Activated gamma-delta T cell (primary cell): Measurements from ENCODE around the gene RABEPK.
A peak's percentile ranks its signal among the peaks of the same experiment; 100 is the strongest.
"Not testable (repeated sequence)": the region's sequence is repeated elsewhere in the genome, so short reads cannot be mapped to it uniquely, and the experiment has no call there.

Experiments
- DNase-seq: peaks from one replicate; lab custom pipeline; 2025; lab: John Stamatoyannopoulos, UW

The RABEPK gene

GRCh38 chr9:125246261-125246667 lies 45.9 kb downstream of the RABEPK start:
- no peak for DNase-seq

- no peak for DNase-seq
These were observed 53.9 kb downstream of the RABEPK start for GRCh38 chr9:125254231-125254630.

GRCh38 chr9:125255781-125256391 lies 55.5 kb downstream of the RABEPK start:
- no peak for DNase-seq

- no peak for DNase-seq
These were observed 57.9 kb downstream of the RABEPK start for GRCh38 chr9:125258160-125258785.

- DNase-seq: no peak
These were observed 58.6 kb downstream of the RABEPK start for GRCh38 chr9:125258832-125259534.

GRCh38 chr9:125260561-125260960 lies 60.2 kb downstream of the RABEPK start:
- DNase-seq: no peak

- DNase-seq: peak; percentile 85
These were observed 61.4 kb downstream of the RABEPK start, which contains the start of gene GAPVD1 for GRCh38 chr9:125261501-125262293. TSS of gene GAPVD1 (plus strand) at chr9:125261826. CDS start at chr9:125298922, 37,096 bp downstream.

GRCh38 chr9:125262294-125262991 lies 62.1 kb downstream of the RABEPK start:
- DNase-seq: no peak

GRCh38 chr9:125264068-125264467 lies 63.7 kb downstream of the RABEPK start:
- DNase-seq: not testable (repeated sequence)

GRCh38 chr9:125268394-125269013 lies 68.2 kb downstream of the RABEPK start:
- DNase-seq: no peak

- DNase-seq: no peak
These were observed 68.7 kb downstream of the RABEPK start for GRCh38 chr9:125269014-125269397.

GRCh38 chr9:125271081-125271480 lies 70.7 kb downstream of the RABEPK start:
- no peak for DNase-seq

GRCh38 chr9:125272697-125273096 lies 72.4 kb downstream of the RABEPK start:
- no peak for DNase-seq

- DNase-seq: no peak
These were observed 76.4 kb downstream of the RABEPK start for GRCh38 chr9:125276771-125277170.

GRCh38 chr9:125277411-125277810 lies 77.1 kb downstream of the RABEPK start:
- DNase-seq: no peak

- DNase-seq: no peak
These were observed 80.6 kb downstream of the RABEPK start for GRCh38 chr9:125280945-125281344.
